Measurements from ENCODE around the gene KCNIP1.

GRCh38 chr5:170619869-170620268 lies 116.0 kb downstream of the KCNIP1 start:
- TF ChIP-seq, protein P1, sequence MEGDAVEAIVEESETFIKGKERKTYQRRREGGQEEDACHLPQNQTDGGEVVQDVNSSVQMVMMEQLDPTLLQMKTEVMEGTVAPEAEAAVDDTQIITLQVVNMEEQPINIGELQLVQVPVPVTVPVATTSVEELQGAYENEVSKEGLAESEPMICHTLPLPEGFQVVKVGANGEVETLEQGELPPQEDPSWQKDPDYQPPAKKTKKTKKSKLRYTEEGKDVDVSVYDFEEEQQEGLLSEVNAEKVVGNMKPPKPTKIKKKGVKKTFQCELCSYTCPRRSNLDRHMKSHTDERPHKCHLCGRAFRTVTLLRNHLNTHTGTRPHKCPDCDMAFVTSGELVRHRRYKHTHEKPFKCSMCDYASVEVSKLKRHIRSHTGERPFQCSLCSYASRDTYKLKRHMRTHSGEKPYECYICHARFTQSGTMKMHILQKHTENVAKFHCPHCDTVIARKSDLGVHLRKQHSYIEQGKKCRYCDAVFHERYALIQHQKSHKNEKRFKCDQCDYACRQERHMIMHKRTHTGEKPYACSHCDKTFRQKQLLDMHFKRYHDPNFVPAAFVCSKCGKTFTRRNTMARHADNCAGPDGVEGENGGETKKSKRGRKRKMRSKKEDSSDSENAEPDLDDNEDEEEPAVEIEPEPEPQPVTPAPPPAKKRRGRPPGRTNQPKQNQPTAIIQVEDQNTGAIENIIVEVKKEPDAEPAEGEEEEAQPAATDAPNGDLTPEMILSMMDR (conservative IDR thresholded peaks at IDR 0.05; ENCODE audit: low read depth, low read length), result no peak
- TF ChIP-seq EZH2phosphoT487 (IDR thresholded peaks at IDR 0.05; ENCODE audit: borderline replicate concordance, low read length), result no peak
- no peak for TF ChIP-seq EZH2 (IDR thresholded peaks at IDR 0.05; ENCODE audit: low read length, unreplicated experiment)

Measured in PC-3 (cell line).